Kidney (tissue), 14 donors: ENCODE data around the gene TNXB. TPM values are rescaled to one million over a fixed set of nuclear protein-coding genes. Genes with fewer than 3 reads are reported as not detected.

Source experiments
- DNase-seq, 5 donors: peaks; one replicate each; pipeline ENCODE4 v3.0.0-alpha.2; 2013 to 2020
- FAIRE-seq: peaks from 2 replicates; lab custom pipeline; 2012; peaks lifted over from hg19 to GRCh38; lab: Jason Lieb, UNC
- H3K27ac ChIP-seq, 2 donors: one replicate each; pipeline ENCODE4 v1.7.0; 2013; ENCODE audit warnings: low read depth in 2 of 2, low read length in 2 of 2, inconsistent platforms in 1 of 2
- H3K27me3 ChIP-seq: one replicate; pipeline ENCODE4 v1.7.1; 2013; ENCODE audit warnings: low read length, inconsistent platforms; ENCODE audit not compliant: control insufficient read depth, insufficient read depth
- H3K36me3 ChIP-seq, 3 donors: one replicate each; pipeline versions ENCODE4 v1.7.0 to v1.7.1; 2013; ENCODE audit warnings: low read length in 3 of 3, control low read depth in 1 of 3, inconsistent platforms in 1 of 3; ENCODE audit not compliant: insufficient read depth in 3 of 3, control insufficient read depth in 2 of 3
- H3K4me1 ChIP-seq, 3 donors: one replicate each; pipeline versions ENCODE4 v1.7.0 to v1.7.1; 2013; ENCODE audit warnings: low read length in 3 of 3, inconsistent platforms in 1 of 3, low read depth in 1 of 3; ENCODE audit not compliant: control insufficient read depth in 2 of 3, insufficient read depth in 2 of 3
- H3K4me3 ChIP-seq, 3 donors: one replicate each; pipeline versions ENCODE4 v1.7.0 to v1.8.1; 2013; ENCODE audit warnings: low read length in 3 of 3, control low read depth in 1 of 3, inconsistent platforms in 1 of 3
- H3K9ac ChIP-seq, 3 donors: one replicate each; pipeline versions ENCODE4 v1.7.0 to v1.7.1; 2013; ENCODE audit warnings: low read length in 3 of 3, control low read depth in 1 of 3, inconsistent platforms in 1 of 3
- H3K9me3 ChIP-seq, 3 donors: one replicate each; pipeline versions ENCODE4 v1.7.0 to v1.7.1; 2013; ENCODE audit warnings: low read length in 3 of 3, control low read depth in 1 of 3, inconsistent platforms in 1 of 3; ENCODE audit not compliant: control insufficient read depth in 2 of 3, insufficient read depth in 1 of 3
- intact Hi-C: fragments of 100-400 bp; cut with DNase I; formaldehyde crosslinking; loops from one replicate; pipeline ENCODE4 v1.11.1; 2022
- polyA plus RNA-seq: library from polyadenylated mRNA; stranded (reverse); fragments of 350-450 nt; fragmentation: Illumina TruSeq; extraction: RNeasy Lipid Tissue Mini Kit (QIAGEN cat#74804); gene quantifications from one replicate; pipeline ENCODE4 v1.2.3, GENCODE V29; 2014; ENCODE audit warnings: low read depth, low replicate concordance; ENCODE audit not compliant: insufficient read depth
- total RNA-seq: library from RNA; stranded (reverse); fragmentation: NEBNext Ultra II Directional; extraction: Animal tissue kit (Norgen Biotek cat#: 25700); gene quantifications from one replicate; pipeline ENCODE4 v1.2.1, GENCODE V29; 2021
- TF ChIP-seq, protein P1 (sequence below): IDR thresholded peaks from 3 replicates; pipeline ENCODE4 v1.5.1; 2012; ENCODE audit warnings: mild to moderate bottlenecking, moderate library complexity, borderline replicate concordance; ENCODE audit not compliant: insufficient read depth; ENCODE audit errors: extremely low read depth
- donor health status: control.
- donor health status: control.
- donor health status: control.
- donor health status: control.
- donor health status: control.
- donor health status: DM: yes; HTN: yes; CAD: no.
- donor health status: Normal renal cell carcinoma (clear cell type).

TNXB gene
- total and polyA plus RNA-seq, 2 donors from 2014 or later, result 13.3 to 88.2 TPM

DNA sequence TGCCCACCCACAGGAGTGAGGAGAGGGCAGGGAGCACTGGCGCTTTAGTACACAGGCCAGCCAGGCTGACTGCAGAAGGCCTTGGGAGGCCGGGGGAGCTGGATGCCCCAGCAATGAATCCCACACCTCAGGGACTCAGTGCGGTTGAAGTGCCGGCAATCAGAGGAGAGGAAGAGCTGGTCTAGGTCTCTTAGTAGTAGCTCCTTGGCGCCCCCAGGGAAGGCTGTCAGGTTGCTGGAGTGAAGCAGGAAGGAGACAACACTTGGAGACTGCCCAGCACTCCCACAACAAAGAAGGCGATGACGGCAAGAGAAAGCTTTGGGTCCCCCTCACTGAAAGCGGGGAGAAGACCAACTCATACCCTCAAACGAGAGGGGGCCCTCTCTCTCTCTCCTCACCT lies 8.3 kb upstream of the TNXB start:
- TF ChIP-seq, protein P1, sequence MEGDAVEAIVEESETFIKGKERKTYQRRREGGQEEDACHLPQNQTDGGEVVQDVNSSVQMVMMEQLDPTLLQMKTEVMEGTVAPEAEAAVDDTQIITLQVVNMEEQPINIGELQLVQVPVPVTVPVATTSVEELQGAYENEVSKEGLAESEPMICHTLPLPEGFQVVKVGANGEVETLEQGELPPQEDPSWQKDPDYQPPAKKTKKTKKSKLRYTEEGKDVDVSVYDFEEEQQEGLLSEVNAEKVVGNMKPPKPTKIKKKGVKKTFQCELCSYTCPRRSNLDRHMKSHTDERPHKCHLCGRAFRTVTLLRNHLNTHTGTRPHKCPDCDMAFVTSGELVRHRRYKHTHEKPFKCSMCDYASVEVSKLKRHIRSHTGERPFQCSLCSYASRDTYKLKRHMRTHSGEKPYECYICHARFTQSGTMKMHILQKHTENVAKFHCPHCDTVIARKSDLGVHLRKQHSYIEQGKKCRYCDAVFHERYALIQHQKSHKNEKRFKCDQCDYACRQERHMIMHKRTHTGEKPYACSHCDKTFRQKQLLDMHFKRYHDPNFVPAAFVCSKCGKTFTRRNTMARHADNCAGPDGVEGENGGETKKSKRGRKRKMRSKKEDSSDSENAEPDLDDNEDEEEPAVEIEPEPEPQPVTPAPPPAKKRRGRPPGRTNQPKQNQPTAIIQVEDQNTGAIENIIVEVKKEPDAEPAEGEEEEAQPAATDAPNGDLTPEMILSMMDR, result no peak
- Histone ChIP-seq H3K4me3 (no peak overlapping the region), H3K36me3 (peaks cover 9 to 61% (median 39%) of the 10 kb centered on the region in 3 donors), H3K27ac (no peak overlapping the region), H3K4me1 (peaks cover 6 to 17% (median 11%) of the 10 kb centered on the region in 3 donors), H3K9me3 (no peaks in the 10 kb centered on the region), H3K9ac (no peak overlapping the region), H3K27me3 (no peaks in the 10 kb centered on the region)
- FAIRE-seq (no peak), DNase-seq (no peak)
- intact Hi-C loops, result no loop called here

DNA sequence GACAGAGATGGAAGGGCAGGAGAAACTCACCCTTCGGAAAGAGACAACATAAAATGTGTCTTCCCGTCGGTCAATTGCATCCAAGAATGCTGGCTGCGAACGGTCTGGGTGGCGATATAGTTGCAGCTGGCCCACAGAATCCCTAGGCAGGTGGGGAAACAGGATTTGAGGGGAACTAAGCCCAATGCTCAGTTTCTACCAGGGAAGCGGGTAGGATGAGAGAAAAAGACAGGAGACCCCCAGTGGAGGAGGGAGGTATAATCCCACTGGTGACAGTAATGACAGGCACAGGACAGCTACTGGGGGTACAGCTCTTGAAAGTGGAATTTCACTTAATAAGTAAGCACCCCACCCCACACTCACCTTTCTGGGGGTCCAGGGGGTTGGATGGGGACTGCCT lies 7.5 kb upstream of the TNXB start:
- Histone ChIP-seq H3K27me3 (no peaks in the 10 kb centered on the region), H3K36me3 (peaks cover 9 to 55% (median 35%) of the 10 kb centered on the region in 3 donors), H3K9me3 (no peaks in the 10 kb centered on the region), H3K4me3 (no peak overlapping the region), H3K4me1 (peaks cover 6 to 17% (median 11%) of the 10 kb centered on the region in 3 donors), H3K9ac (no peak overlapping the region), H3K27ac (no peak overlapping the region)
- FAIRE-seq (no peak), DNase-seq (no peak)
- intact Hi-C loops, result no loop called here
- TF ChIP-seq, protein P1, result peak; percentile 14

DNA sequence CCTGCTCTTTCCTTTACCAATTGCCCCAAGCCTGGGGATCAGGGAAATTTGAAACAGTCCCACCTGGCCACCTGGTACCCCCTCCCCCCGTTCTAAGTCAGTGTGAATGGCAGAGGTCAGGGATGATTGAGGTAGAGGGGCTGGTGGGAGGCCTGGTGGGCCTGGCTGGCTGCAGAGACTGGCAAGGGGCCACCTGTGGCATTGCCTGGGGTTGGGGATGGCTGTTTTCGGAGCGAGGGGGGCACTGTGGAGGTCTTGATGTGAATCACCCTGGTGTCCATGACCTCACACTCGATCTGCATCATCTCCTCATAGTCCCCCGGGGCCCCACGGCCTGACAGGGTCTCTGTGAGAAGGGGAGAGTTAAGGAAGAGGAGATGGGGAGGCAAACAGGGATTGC lies 6.5 kb upstream of the TNXB start:
- no peak for DNase-seq
- peaks cover 7 to 45% (median 26%) of the 10 kb centered on the region in 3 donors for H3K36me3 ChIP-seq
- H3K4me3 ChIP-seq, result no peak overlapping the region
- no peak for FAIRE-seq
- H3K27me3 ChIP-seq, result no peaks in the 10 kb centered on the region
- peaks cover 6 to 21% (median 11%) of the 10 kb centered on the region in 3 donors for H3K4me1 ChIP-seq
- no peaks in the 10 kb centered on the region for H3K9me3 ChIP-seq
- TF ChIP-seq, protein P1, result no peak
- intact Hi-C loops, result no loop called here
- no peak overlapping the region for H3K9ac ChIP-seq
- no peak overlapping the region for H3K27ac ChIP-seq

DNA sequence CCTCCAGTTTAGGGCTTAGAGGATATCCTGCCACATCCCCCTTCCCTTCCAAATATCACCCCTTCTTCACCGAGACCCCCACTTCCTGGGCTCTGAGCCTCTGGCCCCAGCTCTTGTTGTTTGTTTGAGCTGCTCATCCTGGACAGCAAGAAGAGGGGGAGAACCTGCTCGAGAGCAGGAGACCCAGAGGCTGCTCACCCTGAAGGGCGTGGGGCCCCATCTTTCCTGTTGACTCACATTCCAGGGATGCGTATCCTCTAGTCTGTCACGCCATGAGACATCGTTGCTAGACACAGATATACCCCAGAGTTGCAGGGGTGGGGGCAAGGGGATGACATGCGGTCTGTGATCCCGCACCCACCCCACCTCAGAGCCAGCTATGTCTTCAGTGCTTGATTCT lies 5.7 kb upstream of the TNXB start:
- peaks cover 6 to 42% (median 25%) of the 10 kb centered on the region in 3 donors for H3K36me3 ChIP-seq
- DNase-seq (no peak), FAIRE-seq (no peak)
- H3K27ac ChIP-seq, result peak overlapping the region; percentile 7 to 16
- no peaks in the 10 kb centered on the region for H3K27me3 ChIP-seq
- peaks cover 6 to 23% (median 11%) of the 10 kb centered on the region in 3 donors for H3K4me1 ChIP-seq
- intact Hi-C loops, result no loop called here
- H3K4me3 ChIP-seq, result no peak overlapping the region
- H3K9ac ChIP-seq, result no peak overlapping the region
- H3K9me3 ChIP-seq, result no peaks in the 10 kb centered on the region
- TF ChIP-seq, protein P1, result no peak
